ENCODE measurements around the gene IL1RAPL1. TPM values are rescaled to one million over a fixed set of nuclear protein-coding genes. Genes with fewer than 3 reads are reported as not detected.
"Not testable (repeated sequence)": the region's sequence is repeated elsewhere in the genome, so short reads cannot be mapped to it uniquely, and the experiment has no call there.

Gene IL1RAPL1
- total RNA-seq, 4 donors from 2014 or later: 8.2 to 10.9 (median 8.8) TPM

DNA sequence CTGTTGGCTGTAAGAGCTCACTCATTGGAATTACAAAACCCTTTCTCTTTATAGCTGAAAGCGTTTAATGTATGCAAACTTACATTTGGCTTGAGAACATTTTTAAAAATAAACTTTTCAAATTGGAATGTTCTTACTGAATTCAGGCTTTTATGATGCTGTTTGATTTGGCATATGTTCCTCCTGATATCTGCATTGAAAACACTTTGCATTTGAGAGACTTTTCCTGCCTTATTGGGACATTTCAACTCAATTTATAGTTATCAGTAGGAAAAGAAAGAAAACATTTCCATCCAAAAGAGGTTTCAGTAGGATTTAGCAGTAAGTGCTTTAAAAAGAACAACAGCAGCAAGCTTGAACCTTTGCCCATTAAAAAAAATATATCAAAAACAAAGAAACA, 520.0 kb downstream of the IL1RAPL1 start:
- 8 to 28% methylated on average over 1 of the region's 1 CpG for WGBS, 2 donors
- no peak overlapping the region for H3K4me3 ChIP-seq
- no peaks in the 10 kb centered on the region for H3K36me3 ChIP-seq
- no peak for DNase-seq (ENCODE audit: low spot score in 2 of 2)
- H3K27ac ChIP-seq: no peak overlapping the region
- H3K4me1 ChIP-seq: no peaks in the 10 kb centered on the region
- no peaks in the 10 kb centered on the region for H3K27me3 ChIP-seq
- TF ChIP-seq EP300 (IDR thresholded peaks at IDR 0.05): no peak
- no peak for TF ChIP-seq CTCF (IDR thresholded peaks at IDR 0.05)
- no peak for TF ChIP-seq POLR2A (IDR thresholded peaks at IDR 0.05)
- H3K9me3 ChIP-seq: no peaks in the 10 kb centered on the region

GRCh38 chrX:29110041-29110440, 522.8 kb downstream of the IL1RAPL1 start:
- Histone ChIP-seq H3K9me3 (no peaks in the 10 kb centered on the region), H3K4me3 (no peak overlapping the region), H3K36me3 (no peaks in the 10 kb centered on the region), H3K27ac (no peak overlapping the region), H3K27me3 (no peaks in the 10 kb centered on the region), H3K4me1 (no peaks in the 10 kb centered on the region)
- no peak for DNase-seq (ENCODE audit: low spot score in 2 of 2)
- TF ChIP-seq CTCF (IDR thresholded peaks at IDR 0.05): no peak
- no peak for TF ChIP-seq POLR2A (IDR thresholded peaks at IDR 0.05)
- no peak for TF ChIP-seq EP300 (IDR thresholded peaks at IDR 0.05)
- 66 to 79% methylated on average over 3 of the region's 3 CpGs for WGBS, 2 donors

DNA sequence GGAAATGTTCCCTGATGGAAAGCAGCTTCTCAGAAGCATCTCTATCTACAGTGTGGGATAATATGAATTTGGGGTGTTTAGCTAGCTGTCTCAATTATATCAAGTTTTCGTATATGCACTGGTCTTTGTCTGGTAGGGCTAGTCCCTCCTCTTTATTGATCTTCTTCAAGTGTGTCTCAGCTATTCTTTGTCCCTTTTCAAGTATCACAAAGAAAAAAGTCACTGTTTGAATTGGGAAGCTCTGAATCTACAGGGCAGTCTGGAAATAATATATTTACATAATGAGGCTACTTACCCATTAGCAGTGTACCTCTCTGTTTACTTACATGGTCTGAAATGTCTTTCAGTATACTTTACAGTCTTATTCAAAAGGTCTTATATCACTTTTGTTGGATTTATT, 526.0 kb downstream of the IL1RAPL1 start:
- Histone ChIP-seq H3K27ac (no peak overlapping the region), H3K27me3 (no peaks in the 10 kb centered on the region), H3K4me1 (no peaks in the 10 kb centered on the region), H3K9me3 (no peaks in the 10 kb centered on the region), H3K4me3 (no peak overlapping the region), H3K36me3 (no peaks in the 10 kb centered on the region)
- TF ChIP-seq EP300 (IDR thresholded peaks at IDR 0.05) (no peak), CTCF (IDR thresholded peaks at IDR 0.05) (no peak), POLR2A (IDR thresholded peaks at IDR 0.05) (no peak)
- DNase-seq (ENCODE audit: low spot score in 2 of 2): no peak
- 78 to 100% methylated on average over 1 of the region's 1 CpG for WGBS, 2 donors

GRCh38 chrX:29122817-29123216, 535.6 kb downstream of the IL1RAPL1 start:
- H3K27me3 ChIP-seq; H3K36me3 ChIP-seq; H3K27ac ChIP-seq; H3K4me1 ChIP-seq; DNase-seq (ENCODE audit: low spot score in 2 of 2); H3K9me3 ChIP-seq; H3K4me3 ChIP-seq: not testable (repeated sequence)
- WGBS, 2 donors: 52 to 65% methylated on average over 2 of the region's 2 CpGs

DNA sequence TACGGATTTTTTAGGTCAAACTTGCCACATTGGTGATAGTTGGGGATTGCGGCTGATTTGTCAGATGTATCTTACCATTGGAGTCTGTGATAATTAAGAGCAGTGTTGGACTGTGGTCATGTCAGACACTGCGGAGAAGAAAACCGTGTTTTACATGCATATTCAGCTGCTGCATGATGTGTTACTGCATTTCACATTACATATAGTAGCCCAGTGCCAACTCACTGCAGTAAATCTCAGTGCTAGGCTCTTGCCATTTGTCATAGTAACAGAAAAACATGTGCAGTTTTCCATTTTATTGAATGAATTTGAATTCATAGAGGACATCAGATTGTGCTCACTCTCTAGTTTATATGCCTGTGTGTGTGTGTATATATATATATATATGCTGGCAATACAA, 543.7 kb downstream of the IL1RAPL1 start:
- 57 to 71% methylated on average over 4 of the region's 4 CpGs for WGBS, 2 donors

GRCh38 chrX:29136904-29137303, 549.7 kb downstream of the IL1RAPL1 start:
- 75 to 86% methylated on average over 2 of the region's 2 CpGs for WGBS, 2 donors

More for the DNA sequence above, 543.7 kb downstream of the IL1RAPL1 start:
- Histone ChIP-seq H3K36me3 (no peaks in the 10 kb centered on the region), H3K27ac (no peak overlapping the region), H3K9me3 (no peaks in the 10 kb centered on the region), H3K4me3 (no peak overlapping the region), H3K27me3 (no peaks in the 10 kb centered on the region), H3K4me1 (no peaks in the 10 kb centered on the region)
- no peak for TF ChIP-seq POLR2A (IDR thresholded peaks at IDR 0.05)
- DNase-seq (ENCODE audit: low spot score in 2 of 2): no peak

More at GRCh38 chrX:29136904-29137303, 549.7 kb downstream of the IL1RAPL1 start:
- Histone ChIP-seq H3K36me3 (no peaks in the 10 kb centered on the region), H3K9me3 (no peaks in the 10 kb centered on the region), H3K4me3 (no peak overlapping the region), H3K4me1 (no peaks in the 10 kb centered on the region), H3K27me3 (no peaks in the 10 kb centered on the region), H3K27ac (no peak overlapping the region)
- DNase-seq (ENCODE audit: low spot score in 2 of 2): no peak
- TF ChIP-seq POLR2A (IDR thresholded peaks at IDR 0.05) (no peak), EP300 (IDR thresholded peaks at IDR 0.05) (no peak), CTCF (IDR thresholded peaks at IDR 0.05) (no peak)

Data from tibial nerve (tissue), 4 donors.